Measurements from ENCODE around the gene SLC39A5. TPM values are rescaled to one million over a fixed set of nuclear protein-coding genes. Genes with fewer than 3 reads are reported as not detected.

SLC39A5 gene
- total RNA-seq, 3 donors from 2014 or later = 0.98 TPM; not detected in 2

DNA sequence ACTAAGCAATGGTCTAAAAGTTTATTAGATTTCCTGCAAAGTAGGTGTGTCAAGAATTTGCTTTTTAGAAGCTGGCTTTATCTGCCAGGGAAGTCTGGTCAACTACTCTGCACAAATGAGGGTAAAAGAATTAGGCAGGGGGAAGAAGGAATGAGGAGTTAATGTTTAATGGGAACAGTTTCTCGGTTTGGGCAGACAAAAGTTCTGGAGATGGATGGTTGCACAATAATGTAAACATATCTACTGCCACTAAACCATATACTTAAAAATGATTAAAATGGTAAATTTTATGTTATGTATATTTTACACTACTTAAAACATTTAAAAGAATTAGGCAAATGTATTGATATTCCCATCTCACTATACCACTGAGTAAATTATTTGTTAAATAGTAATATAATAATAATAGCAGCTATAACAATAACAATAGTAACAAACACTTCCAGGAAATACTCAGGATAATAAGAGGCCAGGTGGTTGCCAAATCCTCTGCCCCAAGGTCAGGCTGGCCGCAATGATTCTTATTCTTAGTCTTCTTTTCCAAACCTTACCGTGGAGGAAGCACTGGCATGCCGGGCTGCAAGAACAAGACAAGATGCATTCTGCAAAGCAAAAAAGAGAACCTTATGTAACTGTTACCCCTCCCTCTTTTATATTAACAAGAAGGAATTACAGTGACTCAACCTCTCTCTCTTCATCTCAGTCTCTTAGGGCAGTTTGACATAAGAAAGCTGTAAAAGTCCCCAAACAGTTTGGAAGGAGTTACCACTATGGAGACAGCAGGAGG lies 56.4 kb downstream of the SLC39A5 start:
- H3K36me3 ChIP-seq = peaks cover 6% of the 10 kb centered on the region
- no peak overlapping the region for H3K4me3 ChIP-seq
- no peaks in the 10 kb centered on the region for H3K9me3 ChIP-seq
- no peaks in the 10 kb centered on the region for H3K27me3 ChIP-seq
- DNase-seq (ENCODE audit: low spot score in 2 of 2) = no peak
- TF ChIP-seq POLR2A (IDR thresholded peaks at IDR 0.05) (no peak), POLR2AphosphoS5 (IDR thresholded peaks at IDR 0.05) (no peak)
- TF ChIP-seq, protein P1, sequence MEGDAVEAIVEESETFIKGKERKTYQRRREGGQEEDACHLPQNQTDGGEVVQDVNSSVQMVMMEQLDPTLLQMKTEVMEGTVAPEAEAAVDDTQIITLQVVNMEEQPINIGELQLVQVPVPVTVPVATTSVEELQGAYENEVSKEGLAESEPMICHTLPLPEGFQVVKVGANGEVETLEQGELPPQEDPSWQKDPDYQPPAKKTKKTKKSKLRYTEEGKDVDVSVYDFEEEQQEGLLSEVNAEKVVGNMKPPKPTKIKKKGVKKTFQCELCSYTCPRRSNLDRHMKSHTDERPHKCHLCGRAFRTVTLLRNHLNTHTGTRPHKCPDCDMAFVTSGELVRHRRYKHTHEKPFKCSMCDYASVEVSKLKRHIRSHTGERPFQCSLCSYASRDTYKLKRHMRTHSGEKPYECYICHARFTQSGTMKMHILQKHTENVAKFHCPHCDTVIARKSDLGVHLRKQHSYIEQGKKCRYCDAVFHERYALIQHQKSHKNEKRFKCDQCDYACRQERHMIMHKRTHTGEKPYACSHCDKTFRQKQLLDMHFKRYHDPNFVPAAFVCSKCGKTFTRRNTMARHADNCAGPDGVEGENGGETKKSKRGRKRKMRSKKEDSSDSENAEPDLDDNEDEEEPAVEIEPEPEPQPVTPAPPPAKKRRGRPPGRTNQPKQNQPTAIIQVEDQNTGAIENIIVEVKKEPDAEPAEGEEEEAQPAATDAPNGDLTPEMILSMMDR (IDR thresholded peaks at IDR 0.05) = no peak
- H3K4me1 ChIP-seq = no peaks in the 10 kb centered on the region
- intact Hi-C loops (cut with DNase I; ENCODE audit: low total_unique reads) = no loop called here
- no peak overlapping the region for H3K27ac ChIP-seq

Other genes starting within 250 kb of the SLC39A5 start
- gene SUOX, start 232.8 kb upstream of the SLC39A5 start, total RNA-seq = 10 to 100 TPM; 24.6 to 30.2 (median 29.9) TPM
- gene IKZF4, start 209.0 kb upstream of the SLC39A5 start, total RNA-seq = 1 to 10 TPM; 2.9 to 4.6 (median 4.2) TPM
- gene RPS26, start 188.1 kb upstream of the SLC39A5 start, total RNA-seq = 1,000 to 10,000 TPM in 1 of 3 donors, 100 to 1,000 TPM in 2; 557 to 1,840 (median 572) TPM
- gene ERBB3, start 149.9 kb upstream of the SLC39A5 start, total RNA-seq = 100 to 1,000 TPM in 2 of 3 donors, under 1 TPM in 1; 0.48 to 187 (median 119) TPM
- 100 to 1,000 TPM in 2 of 3 donors, 10 to 100 TPM in 1; 94.4 to 134 (median 116) TPM for gene PA2G4, start 125.5 kb upstream of the SLC39A5 start, total RNA-seq
- 1,000 to 10,000 TPM; 3,675 to 5,580 (median 4,429) TPM for gene RPL41, start 113.4 kb upstream of the SLC39A5 start, total RNA-seq
- 1 to 10 TPM; 3.6 to 4.8 (median 4.7) TPM for gene ZC3H10, start 111.8 kb upstream of the SLC39A5 start, total RNA-seq
- 100 to 1,000 TPM; 132 to 243 (median 146) TPM for gene ESYT1, start 101.8 kb upstream of the SLC39A5 start, total RNA-seq
- gene MYL6B, start 77.5 kb upstream of the SLC39A5 start, total RNA-seq = 10 to 100 TPM; 29.6 to 52.8 (median 43.2) TPM
- gene MYL6, start 71.7 kb upstream of the SLC39A5 start, total RNA-seq = 1,000 to 10,000 TPM; 1,725 to 2,481 (median 1,981) TPM
- 100 to 1,000 TPM; 105 to 114 (median 106) TPM for gene SMARCC2, start 40.6 kb upstream of the SLC39A5 start, total RNA-seq
- gene RNF41, start 8.1 kb upstream of the SLC39A5 start, total RNA-seq = 10 to 100 TPM; 64.4 to 86.6 (median 81.3) TPM
- 10 to 100 TPM; 24.7 to 31.2 (median 27.5) TPM for gene NABP2, start 5.7 kb upstream of the SLC39A5 start, total RNA-seq
- gene ANKRD52, start 28.3 kb downstream of the SLC39A5 start, total RNA-seq = 10 to 100 TPM; 12.8 to 18.4 (median 14.9) TPM
- 10 to 100 TPM; 18.7 to 23.7 (median 18.7) TPM for gene COQ10A, start 36.9 kb downstream of the SLC39A5 start, total RNA-seq
- gene CS, start 70.3 kb downstream of the SLC39A5 start, total RNA-seq = 100 to 1,000 TPM in 2 of 3 donors, 10 to 100 TPM in 1; 79.2 to 132 (median 103) TPM
- 10 to 100 TPM; 69.9 to 86.1 (median 85.9) TPM for gene CNPY2, start 85.9 kb downstream of the SLC39A5 start, total RNA-seq
- gene PAN2, start 103.9 kb downstream of the SLC39A5 start, total RNA-seq = 10 to 100 TPM; 44.3 to 84.4 (median 54.1) TPM
- gene IL23A, start 108.8 kb downstream of the SLC39A5 start, total RNA-seq = under 1 TPM in 1 of 3 donors, not detected in 2; 0.88 TPM
- 100 to 1,000 TPM; 198 to 207 (median 198) TPM for gene STAT2, start 130.1 kb downstream of the SLC39A5 start, total RNA-seq
- gene APOF, start 132.8 kb downstream of the SLC39A5 start, total RNA-seq = not detected
- gene TIMELESS, start 219.4 kb downstream of the SLC39A5 start, total RNA-seq = 1 to 10 TPM; 4.5 to 7.2 (median 6.7) TPM
- not detected for gene MIP, start 224.6 kb downstream of the SLC39A5 start, total RNA-seq
- 1 to 10 TPM; 2.9 to 4.8 (median 3.6) TPM for gene SPRYD4, start 238.5 kb downstream of the SLC39A5 start, total RNA-seq

All from breast epithelium (tissue), 4 donors.